GM19463 (cell line): ENCODE data around the gene PMM1.
"Not testable (repeated sequence)": the region's sequence is repeated elsewhere in the genome, so short reads cannot be mapped to it uniquely, and the experiment has no call there.

Experiments
- ATAC-seq: cut with Tn5 transposase; IDR thresholded peaks from one replicate; pipeline ENCODE4 v1.9.1; 2021; ENCODE audit warnings: mild to moderate bottlenecking, moderate library complexity; ENCODE audit not compliant: unreplicated experiment

PMM1 gene

DNA sequence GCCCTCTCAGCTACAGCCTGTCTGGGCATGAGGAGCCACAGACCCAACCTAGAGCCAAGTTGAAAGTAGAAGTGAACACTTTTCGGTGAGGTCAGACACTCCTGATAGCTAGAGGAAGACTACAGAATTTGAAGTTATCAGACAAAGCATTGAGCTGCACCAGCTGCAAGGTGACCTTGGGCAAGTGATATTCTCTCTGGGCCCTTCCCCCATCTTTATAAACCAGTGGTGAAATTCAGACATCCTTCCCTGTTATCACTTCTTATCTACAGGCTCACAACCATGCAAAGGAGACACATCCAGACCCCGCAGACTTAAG lies 8.0 kb upstream of the PMM1 start:
- ATAC-seq: no peak

DNA sequence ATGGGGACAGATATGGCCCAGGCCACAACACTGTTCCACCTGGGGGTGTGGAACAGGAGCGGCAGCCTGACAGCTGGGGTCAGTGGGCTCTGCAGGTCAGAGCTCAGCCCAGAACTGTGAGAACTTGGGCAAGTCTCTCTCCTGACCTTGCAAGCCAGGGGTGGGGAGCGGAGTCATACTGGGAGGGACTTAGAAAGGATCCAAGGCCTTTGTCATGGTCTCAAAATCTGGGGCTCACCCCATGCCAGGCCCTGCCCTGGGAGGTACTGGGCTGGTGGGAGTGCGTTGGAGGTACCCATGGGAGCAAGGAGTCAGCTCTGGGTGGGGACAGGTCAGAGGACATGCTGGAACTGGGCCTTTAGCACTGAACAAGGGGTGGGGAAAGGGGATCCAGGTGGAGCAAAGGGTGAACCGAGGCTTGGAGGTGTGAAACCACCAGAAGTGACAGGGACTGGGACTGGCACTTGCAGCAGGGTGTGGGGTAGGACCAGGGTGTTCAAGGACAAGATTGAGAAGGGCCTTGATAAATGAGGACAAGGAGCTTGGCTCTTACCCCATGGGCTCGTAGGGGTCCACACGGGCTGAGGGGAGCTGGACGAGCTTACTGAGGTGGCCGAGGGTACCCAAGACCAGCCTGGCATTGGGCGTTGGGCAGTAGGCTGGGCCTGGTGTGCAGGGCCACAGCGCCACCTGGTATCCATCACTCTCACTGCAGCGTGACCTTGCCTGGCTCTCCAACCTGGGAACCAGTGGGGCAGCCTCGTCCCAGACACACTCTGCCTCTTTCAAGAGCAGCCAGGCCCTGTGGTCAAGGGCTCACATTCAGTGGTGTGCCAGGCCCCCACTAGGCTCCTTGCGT lies 7.4 kb upstream of the PMM1 start:
- no peak for ATAC-seq

GRCh38 chr22:41595703-41596102 lies 6.1 kb upstream of the PMM1 start:
- no peak for ATAC-seq

DNA sequence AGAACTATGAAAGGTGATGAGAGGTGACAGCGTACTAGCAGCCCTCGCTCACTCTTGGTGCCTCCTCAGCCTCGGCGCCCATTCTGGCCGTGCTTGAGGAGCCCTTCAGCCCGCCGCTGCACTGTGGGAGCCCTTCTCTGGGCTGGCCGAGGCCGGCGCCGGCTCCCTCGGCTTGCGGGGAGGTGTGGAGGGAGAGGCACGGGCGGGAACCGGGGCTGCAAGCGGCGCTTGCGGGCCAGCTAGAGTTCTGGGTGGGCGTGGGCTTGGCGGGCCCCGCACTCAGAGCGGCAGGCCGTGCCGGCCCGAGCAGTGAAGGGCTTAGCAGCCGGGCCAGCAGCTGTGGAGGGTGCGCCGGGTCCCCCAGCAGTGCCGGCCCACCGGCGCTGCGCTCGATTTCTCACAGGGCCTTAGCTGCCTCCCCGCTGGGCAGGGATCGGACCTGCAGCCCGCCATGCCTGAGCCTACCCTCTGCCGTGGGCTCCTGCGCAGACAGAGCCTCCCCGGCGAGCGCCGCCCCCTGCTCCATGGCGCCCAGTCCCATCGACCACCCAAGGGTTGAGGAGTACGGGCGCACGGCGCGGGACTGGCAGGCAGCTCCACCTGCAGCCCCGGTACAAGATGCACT lies 3.8 kb upstream of the PMM1 start:
- not testable (repeated sequence) for ATAC-seq

DNA sequence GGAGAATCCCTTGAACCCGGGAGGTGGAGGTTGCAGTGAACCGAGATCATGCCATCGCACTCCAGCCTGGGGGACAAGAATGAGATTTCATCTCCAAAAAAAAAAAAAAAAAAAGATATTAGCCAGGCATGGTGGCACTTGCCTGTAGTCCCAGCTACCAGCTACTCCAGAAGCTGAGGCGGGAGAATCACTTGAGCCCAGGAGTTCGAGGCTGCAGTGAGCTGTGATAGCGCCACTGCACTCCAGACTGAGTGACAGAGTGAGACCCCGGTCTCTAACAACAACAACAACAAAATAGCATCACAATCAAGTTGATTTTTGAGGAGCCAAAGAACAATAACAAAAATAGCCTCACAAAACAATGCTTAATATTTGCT lies 2.3 kb downstream of the PMM1 start:
- ATAC-seq: no peak

DNA sequence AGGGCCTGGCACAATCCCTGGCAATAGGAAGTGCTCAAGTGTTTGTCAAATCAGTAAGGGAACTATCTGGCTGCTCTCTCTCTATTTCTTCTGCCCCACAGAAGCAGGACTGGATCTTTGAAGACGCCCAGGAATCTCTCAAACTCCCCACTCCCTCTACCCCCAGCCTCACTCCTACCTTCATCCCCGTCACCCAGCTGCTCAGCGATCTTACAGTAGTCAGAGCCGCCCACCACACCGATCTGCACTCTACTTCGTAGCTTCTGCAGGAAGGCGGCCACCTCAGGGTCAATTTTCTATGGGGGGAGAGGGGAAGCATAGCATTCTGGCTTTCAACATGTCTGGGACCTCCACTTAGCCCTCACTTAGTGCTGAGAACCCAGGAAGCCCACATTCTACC lies 3.7 kb downstream of the PMM1 start:
- no peak for ATAC-seq

- ATAC-seq: no peak
These were observed 4.8 kb downstream of the PMM1 start for GRCh38 chr22:41584881-41585280.

DNA sequence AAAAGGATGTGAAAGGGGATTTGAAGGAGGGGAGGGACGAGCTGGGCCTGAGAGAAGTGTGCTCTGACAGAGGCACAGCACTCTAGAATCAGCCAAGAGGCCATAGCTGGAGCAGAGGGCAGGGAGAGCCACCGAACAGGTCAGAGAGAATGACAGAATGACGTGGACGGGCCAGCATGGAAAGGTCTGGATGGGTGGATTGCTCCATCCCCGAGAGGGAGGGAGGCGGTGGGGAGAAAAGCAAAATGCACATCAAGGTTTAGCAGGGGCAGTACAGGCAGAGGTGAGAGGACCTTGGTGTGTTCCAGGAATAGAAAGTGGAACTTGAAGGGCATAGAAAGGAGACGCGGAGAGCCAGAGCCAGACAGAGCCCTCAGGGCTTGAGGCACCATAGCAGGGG lies 6.9 kb downstream of the PMM1 start:
- ATAC-seq: no peak

GRCh38 chr22:41579997-41580355 lies 9.7 kb downstream of the PMM1 start:
- ATAC-seq: no peak

DNA sequence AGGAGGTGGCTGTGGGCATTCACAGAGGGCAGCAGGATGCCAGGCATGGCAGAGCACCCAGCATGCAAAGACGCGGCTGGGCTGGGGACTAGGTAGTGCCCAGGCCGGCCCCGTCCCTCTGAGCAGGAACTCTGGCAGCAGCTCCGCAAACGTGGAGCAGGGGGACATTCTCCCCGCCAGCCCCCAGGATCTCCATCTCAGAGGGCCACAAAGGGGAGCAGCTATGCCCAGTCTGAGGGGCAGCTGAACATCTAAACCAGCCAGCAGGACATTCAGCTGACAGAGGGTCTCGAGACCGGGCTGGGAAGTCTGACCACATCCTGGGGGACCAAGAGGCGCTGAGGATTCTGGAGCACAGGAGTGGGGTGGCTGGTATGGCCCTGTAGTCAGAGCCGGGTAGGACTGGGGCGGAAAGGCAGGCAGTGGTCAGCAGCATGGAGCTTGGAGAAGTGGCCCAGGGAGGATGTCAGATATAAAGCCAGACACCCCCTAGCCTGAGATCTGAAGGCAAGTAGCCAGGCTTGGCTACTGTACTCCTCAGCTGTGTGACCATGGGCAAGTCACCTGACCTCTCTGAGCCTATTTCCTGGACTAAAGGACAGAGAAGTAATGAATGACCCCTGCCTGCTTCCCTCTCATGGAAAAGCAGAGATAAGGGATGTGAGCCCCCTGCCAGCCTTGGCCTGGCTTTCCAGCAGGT lies 10.2 kb downstream of the PMM1 start:
- no peak for ATAC-seq

- no peak for ATAC-seq
These were observed 10.8 kb downstream of the PMM1 start for GRCh38 chr22:41578818-41579217.

GRCh38 chr22:41578114-41578513 lies 11.5 kb downstream of the PMM1 start:
- ATAC-seq: no peak

- no peak for ATAC-seq
These were observed 12.8 kb downstream of the PMM1 start for GRCh38 chr22:41576877-41577276.

DNA sequence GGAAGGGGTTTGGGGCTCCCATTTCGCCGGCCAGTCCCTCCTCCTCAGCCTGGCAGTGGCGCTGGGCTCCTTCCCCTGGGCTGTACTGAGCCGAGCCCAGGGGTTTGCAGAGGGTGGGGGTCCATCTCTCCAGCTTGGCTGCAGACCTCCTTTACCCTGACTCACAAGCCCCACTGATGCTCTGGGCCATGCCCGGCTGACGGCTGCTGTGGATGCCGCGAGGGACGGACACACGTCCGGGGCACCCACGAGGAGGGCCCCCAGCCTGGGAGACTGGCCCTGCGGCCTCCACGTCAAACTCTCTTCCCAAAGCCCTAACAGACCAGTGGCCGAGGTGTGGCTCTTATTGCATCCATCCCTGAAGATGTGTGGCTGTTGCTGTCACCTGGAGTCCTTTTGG lies 14.1 kb downstream of the PMM1 start:
- ATAC-seq: no peak

DNA sequence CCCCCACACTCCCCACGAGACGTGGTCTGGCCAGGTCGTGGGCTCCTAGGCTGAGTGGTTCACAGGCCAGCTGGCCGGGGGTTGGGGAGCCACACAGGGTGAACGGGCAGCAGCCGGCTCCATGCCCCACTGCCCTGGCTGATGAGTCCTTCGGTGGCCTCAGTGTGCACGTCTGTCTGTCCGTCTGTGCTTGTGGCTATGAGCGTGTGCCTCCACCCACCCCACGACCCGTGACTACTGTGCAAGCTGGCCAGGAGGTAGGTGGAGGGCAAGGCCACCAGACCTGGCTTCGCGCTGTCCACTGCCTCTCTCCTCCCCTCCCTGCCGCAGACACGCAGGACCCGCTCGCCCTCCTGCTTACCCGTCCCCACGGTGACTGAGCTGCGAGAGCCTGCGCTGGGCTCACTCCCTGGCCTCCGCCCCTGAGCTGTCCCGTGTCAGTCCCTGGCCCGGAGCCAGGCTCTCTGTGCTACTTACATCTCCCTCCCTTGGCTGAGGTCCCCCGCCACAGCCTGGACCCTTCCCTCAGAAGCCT lies 14.7 kb downstream of the PMM1 start:
- no peak for ATAC-seq

DNA sequence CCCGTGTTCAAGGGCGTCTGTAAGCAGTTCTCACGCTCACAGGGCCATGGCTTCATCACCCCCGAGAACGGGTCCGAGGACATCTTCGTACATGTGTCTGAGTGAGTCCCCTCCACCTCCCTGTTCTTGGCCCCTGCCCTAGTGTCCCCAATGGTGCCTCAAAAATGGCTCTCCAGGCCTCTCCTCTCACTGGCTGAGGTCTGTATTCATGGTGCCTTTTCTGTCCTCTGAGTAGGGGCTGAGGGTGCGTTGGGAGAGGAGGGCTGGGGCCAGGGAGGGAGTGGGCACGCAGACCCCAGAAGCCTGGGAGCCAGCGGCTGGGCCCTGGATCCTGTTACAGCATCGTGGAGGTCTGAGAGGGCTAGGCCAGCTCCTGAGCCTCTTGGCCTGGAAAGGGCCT lies 16.0 kb downstream of the PMM1 start:
- ATAC-seq: no peak

GRCh38 chr22:41572305-41572704 lies 17.3 kb downstream of the PMM1 start:
- not testable (repeated sequence) for ATAC-seq

- no peak for ATAC-seq
These were observed 17.9 kb downstream of the PMM1 start for GRCh38 chr22:41571786-41572185.

GRCh38 chr22:41570221-41570620 lies 19.4 kb downstream of the PMM1 start:
- no peak for ATAC-seq

DNA sequence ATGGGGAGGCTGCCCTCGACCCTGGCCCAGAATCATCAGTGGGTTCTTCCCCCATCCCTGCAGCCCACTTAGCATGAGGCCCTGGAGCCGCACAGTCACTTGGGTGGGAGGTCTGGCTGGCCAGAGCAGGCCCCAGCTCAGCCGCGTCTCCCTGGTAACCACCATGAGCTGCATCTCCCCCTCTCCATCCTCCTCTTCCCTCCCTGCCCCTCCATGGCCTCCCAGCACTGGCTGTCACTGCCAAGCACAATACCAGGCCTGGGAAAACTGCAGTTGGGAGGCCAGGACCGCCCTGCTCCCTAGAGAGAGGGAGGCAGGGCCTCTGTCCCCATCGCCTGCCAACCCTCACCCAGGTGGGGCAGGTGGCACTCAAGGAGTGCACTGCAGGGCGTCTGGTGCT lies 20.8 kb downstream of the PMM1 start:
- no peak for ATAC-seq

GRCh38 chr22:41567512-41567768 lies 22.2 kb downstream of the PMM1 start:
- no peak for ATAC-seq

- no peak for ATAC-seq
These were observed 24.1 kb downstream of the PMM1 start for GRCh38 chr22:41565403-41566054.
